Ovary (tissue), 9 donors: ENCODE data around the gene ABCA10. TPM values are rescaled to one million over a fixed set of nuclear protein-coding genes. Genes with fewer than 3 reads are reported as not detected.
"Not testable (repeated sequence)": the region's sequence is repeated elsewhere in the genome, so short reads cannot be mapped to it uniquely, and the experiment has no call there.

Source experiments
- DNase-seq, 5 donors: peaks; one replicate each; pipeline ENCODE4 v3.0.0-alpha.2; 2019 to 2020
- H3K27ac ChIP-seq, 2 donors: fragments of 200-600 bp; one replicate each; pipeline versions ENCODE4 v1.5.1 to v1.8.0; 2019 to 2022
- H3K27me3 ChIP-seq: fragments of 200-600 bp; one replicate; pipeline ENCODE4 v1.8.0; 2022
- H3K36me3 ChIP-seq: fragments of 200-600 bp; sonication (generic); one replicate; pipeline ENCODE4 v1.5.1; 2019
- H3K4me1 ChIP-seq: one replicate; pipeline ENCODE4 v1.8.1; 2013; ENCODE audit warnings: mild to moderate bottlenecking, moderate library complexity; ENCODE audit not compliant: insufficient read depth
- H3K4me3 ChIP-seq: fragments of 200-600 bp; sonication (generic); one replicate; pipeline ENCODE4 v1.5.1; 2017
- H3K9me3 ChIP-seq, 2 donors: fragments of 200-600 bp in 1 of 2; sonication (generic) in 1 of 2; one replicate each; pipeline versions ENCODE4 v1.5.1 to v1.8.1; 2013 to 2019; ENCODE audit warnings: mild to moderate bottlenecking in 1 of 2, moderate library complexity in 1 of 2
- EP300 ChIP-seq: sonication (generic); formaldehyde crosslinking; IDR thresholded peaks from one replicate; pipeline ENCODE4 v1.6.1; 2017; ENCODE audit warnings: antibody characterized with exemption
- POLR2A ChIP-seq: fragments of 450-650 bp; IDR thresholded peaks from one replicate; pipeline ENCODE4 v1.6.1; 2017; ENCODE audit warnings: antibody characterized with exemption, mild to moderate bottlenecking, moderate library complexity
- WGBS, 3 donors: extraction: QIAGEN DNeasy Blood & Tissue Kit in 1 of 3; methylation state at CpG; one replicate each; pipeline versions ENCODE4 v1.1.5 to v1.1.7; 2013 to 2017; 5-methylcytosine and 5-hydroxymethylcytosine counted together
- intact Hi-C, 4 donors: fragments of 100-400 bp; cut with DNase I; formaldehyde crosslinking; loops; one replicate each; pipeline versions ENCODE4 v1.11.0 to v1.15.1; 2022 to 2023
- polyA plus RNA-seq, 2 donors: library from polyadenylated mRNA; stranded (reverse); fragments of 200-250 nt in 1 of 2; fragments of 350-450 nt in 1 of 2; fragmentation: Illumina TruSeq in 1 of 2; extraction: RNeasy Lipid Tissue Mini Kit (QIAGEN cat#74804) in 1 of 2; gene quantifications; one replicate each; pipeline ENCODE4 v1.2.3, GENCODE V29; 2013 to 2014
- total RNA-seq, 7 donors: library from RNA; depleted of rRNA in 2 of 7; stranded (reverse); fragments of >200 nt in 2 of 7; fragmentation: NEBNext Ultra II Directional in 3 of 7; extraction: Animal tissue kit (Norgen Biotek cat#: 25700) in 3 of 7; gene quantifications; one replicate each; pipeline versions ENCODE4 v1.1.0 to v1.2.4, GENCODE V29; 2016 to 2023
- TF ChIP-seq, protein P1 (sequence below), 3 donors: fragments of 450-650 bp in 2 of 3; fragments of 200-600 bp in 1 of 3; IDR thresholded peaks; one replicate each; pipeline versions ENCODE4 v1.5.1 to v1.8.0; 2016 to 2022; ENCODE audit warnings: antibody characterized with exemption in 3 of 3, mild to moderate bottlenecking in 1 of 3
- donor health status: DM: no; HTN: no; CAD: no; lungs with moderate emphysema.
- donor health status: DM: no; HTN: no; CAD: no.
- donor health status: Bipolar disorder and iron deficiency.
- donor health status: DM: yes; HTN: yes; CAD: no.
- donor health status: DM: no; HTN: no; CAD: no.
- donor health status: DM: yes; HTN: yes; CAD: no.

The ABCA10 gene
- total and polyA plus RNA-seq, 9 donors, result 18.8 to 65.7 (median 32.0) TPM

DNA sequence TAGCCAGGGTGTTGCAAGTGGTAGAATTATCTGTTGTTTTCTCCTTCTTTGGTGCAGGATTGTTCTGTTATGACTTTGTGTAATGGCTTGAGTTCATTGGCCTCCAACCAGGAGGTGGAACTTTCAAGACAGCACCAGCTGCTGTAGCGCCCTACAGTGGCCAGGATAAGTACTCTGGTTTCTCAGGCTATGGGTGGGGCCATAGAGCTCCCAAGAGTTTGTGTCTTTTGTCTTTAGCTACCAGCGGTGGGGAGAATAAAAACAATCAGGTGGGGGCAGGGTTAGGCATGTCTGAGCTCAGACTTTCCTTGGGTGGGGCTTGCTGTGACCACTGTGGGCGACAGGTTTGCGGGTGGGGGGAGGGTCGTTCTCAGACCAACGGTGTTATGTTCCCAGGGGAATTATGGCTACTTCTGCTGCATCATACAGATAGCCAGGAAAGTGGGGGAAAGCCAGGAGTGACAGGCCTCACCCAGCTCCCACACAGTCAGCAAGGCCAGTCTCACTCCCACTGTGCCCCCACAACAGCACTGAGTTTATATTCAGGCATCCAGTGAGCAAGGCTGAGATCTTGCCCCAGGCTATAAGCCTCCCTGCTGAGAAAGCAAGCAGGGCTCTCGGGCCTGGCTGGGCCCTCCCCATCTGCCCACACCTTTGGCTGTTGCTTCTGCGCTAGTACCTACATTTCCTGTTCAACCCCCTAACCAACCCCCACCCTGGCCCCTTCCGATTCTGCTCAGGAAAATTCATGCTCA lies 15.4 kb downstream of the ABCA10 start:
- no peak overlapping the region for H3K4me3 ChIP-seq
- 91 to 94% (median 94%) methylated on average over 9 of the region's 9 CpGs for WGBS, 3 donors
- no peak overlapping the region for H3K27ac ChIP-seq
- no peaks in the 10 kb centered on the region for H3K36me3 ChIP-seq
- no peaks in the 10 kb centered on the region for H3K27me3 ChIP-seq
- DNase-seq, result no peak
- no peaks in the 10 kb centered on the region for H3K9me3 ChIP-seq
- H3K4me1 ChIP-seq, result no peaks in the 10 kb centered on the region
- TF ChIP-seq EP300, result no peak
- TF ChIP-seq, protein P1, sequence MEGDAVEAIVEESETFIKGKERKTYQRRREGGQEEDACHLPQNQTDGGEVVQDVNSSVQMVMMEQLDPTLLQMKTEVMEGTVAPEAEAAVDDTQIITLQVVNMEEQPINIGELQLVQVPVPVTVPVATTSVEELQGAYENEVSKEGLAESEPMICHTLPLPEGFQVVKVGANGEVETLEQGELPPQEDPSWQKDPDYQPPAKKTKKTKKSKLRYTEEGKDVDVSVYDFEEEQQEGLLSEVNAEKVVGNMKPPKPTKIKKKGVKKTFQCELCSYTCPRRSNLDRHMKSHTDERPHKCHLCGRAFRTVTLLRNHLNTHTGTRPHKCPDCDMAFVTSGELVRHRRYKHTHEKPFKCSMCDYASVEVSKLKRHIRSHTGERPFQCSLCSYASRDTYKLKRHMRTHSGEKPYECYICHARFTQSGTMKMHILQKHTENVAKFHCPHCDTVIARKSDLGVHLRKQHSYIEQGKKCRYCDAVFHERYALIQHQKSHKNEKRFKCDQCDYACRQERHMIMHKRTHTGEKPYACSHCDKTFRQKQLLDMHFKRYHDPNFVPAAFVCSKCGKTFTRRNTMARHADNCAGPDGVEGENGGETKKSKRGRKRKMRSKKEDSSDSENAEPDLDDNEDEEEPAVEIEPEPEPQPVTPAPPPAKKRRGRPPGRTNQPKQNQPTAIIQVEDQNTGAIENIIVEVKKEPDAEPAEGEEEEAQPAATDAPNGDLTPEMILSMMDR (IDR thresholded peaks at IDR 0.05), result no peak
- no peak for TF ChIP-seq POLR2A
- intact Hi-C loops, result loop anchor here in 1 of 4 donors (10.0 kb wide), 1 partner anchor 58 kb away; no protein-coding TSS in a partner anchor

DNA sequence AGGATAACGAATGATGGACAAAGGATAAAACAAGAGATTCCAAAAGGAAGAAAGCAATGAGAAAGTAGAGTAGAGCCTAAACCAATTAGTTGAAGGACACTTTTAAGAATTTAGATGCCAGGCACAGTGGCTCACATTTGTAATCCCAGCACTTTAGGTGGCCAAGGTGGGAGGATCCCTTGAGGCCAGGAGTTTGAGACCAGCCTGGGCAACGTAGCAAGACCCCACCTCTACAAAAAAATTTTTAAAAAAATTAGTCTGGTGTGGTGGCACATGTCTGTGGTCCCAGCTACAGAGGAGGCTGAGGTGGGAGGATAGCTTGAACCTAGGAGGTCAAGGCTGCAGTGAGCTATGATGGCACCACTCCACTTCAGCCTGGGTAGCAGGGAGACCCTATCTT lies 20.0 kb downstream of the ABCA10 start:
- Histone ChIP-seq H3K4me3 (no peak overlapping the region), H3K36me3 (no peaks in the 10 kb centered on the region), H3K9me3 (no peaks in the 10 kb centered on the region), H3K27ac (no peak overlapping the region), H3K27me3 (no peaks in the 10 kb centered on the region), H3K4me1 (no peaks in the 10 kb centered on the region)
- intact Hi-C loops, result no loop called here
- TF ChIP-seq, protein P1 (IDR thresholded peaks at IDR 0.05), result no peak
- no peak for TF ChIP-seq EP300
- TF ChIP-seq POLR2A, result no peak
- DNase-seq, result no peak
- WGBS, 3 donors, result 87 to 89% (median 88%) methylated on average over 2 of the region's 2 CpGs

DNA sequence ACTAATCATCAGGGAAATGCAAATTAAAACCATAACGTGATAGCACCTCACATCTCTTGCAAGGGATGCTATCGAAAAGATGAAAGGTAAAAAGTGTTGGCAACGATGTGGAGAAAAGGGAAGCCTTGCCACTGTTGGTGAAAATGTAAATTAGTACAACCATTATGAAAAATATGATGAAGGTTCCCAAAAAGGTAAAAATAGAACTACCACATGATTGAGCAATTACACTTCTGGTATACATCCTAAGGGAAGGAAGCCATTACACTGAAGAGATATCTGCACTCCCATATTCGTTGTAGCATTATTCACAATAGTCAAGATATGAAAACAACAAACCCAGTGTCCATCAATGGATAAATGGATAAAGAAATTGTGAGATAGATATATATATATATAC lies 21.5 kb downstream of the ABCA10 start:
- H3K9me3 ChIP-seq, result no peaks in the 10 kb centered on the region
- H3K4me1 ChIP-seq, result no peaks in the 10 kb centered on the region
- TF ChIP-seq EP300 (no peak), POLR2A (no peak)
- TF ChIP-seq, protein P1 (IDR thresholded peaks at IDR 0.05), result no peak
- no peaks in the 10 kb centered on the region for H3K36me3 ChIP-seq
- no peak overlapping the region for H3K4me3 ChIP-seq
- H3K27ac ChIP-seq, result no peak overlapping the region
- DNase-seq, result no peak
- intact Hi-C loops, result no loop called here
- WGBS, 3 donors, result 81 to 90% (median 89%) methylated on average over 4 of the region's 4 CpGs
- H3K27me3 ChIP-seq, result no peaks in the 10 kb centered on the region

DNA sequence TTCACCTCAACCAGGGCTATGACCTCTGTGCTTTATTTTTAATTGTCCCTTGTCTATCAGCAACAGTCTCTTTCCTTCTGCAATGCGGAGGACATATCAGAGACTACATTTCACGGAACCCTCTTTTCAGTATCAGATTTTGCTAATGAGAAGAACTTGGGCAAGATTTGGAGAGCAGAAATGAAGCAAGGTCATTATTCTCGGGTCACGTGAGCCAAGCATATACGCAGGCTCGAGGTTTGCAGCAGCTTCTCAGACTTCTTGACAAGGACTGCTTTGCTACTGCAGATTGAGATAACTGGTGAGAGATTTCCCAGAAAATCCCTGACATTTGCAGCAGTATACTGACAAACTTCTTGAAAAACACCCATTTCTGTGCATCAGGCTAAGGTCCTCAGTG lies 30.4 kb downstream of the ABCA10 start:
- Histone ChIP-seq H3K9me3 (no peaks in the 10 kb centered on the region), H3K36me3 (no peaks in the 10 kb centered on the region), H3K4me1 (no peaks in the 10 kb centered on the region), H3K27ac (no peak overlapping the region), H3K27me3 (no peaks in the 10 kb centered on the region), H3K4me3 (no peak overlapping the region)
- DNase-seq, result no peak
- WGBS, 3 donors, result 91 to 93% (median 93%) methylated on average over 6 of the region's 6 CpGs
- intact Hi-C loops, result no loop called here
- TF ChIP-seq, protein P1 (IDR thresholded peaks at IDR 0.05), result no peak
- TF ChIP-seq POLR2A (no peak), EP300 (no peak)

DNA sequence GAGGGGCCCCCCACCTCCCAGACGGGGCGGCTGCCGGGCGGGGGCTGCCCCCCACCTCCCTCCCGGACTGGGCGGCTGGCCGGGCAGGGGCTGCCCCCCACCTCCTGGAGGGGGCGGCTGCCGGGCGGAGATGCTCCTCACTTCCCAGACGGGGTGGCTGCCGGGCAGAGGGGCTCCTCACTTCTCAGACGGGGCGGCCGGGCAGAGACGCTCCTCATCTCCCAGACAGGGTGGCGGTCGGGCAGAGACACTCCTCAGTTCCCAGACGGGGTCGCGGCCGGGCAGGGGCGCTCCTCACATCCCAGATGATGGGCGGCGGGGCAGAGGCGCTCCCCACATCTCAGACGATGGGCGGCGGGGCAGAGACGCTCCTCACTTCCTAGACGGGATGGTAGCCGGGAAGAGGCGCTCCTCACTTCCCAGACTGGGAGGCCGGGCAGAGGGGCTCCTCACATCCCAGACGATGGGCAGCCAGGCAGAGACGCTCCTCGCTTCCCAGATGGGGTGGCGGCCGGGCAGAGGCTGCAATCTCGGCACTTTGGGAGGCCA lies 32.4 kb downstream of the ABCA10 start:
- H3K27ac ChIP-seq, H3K9me3 ChIP-seq, DNase-seq, intact Hi-C loops, H3K4me1 ChIP-seq, H3K36me3 ChIP-seq, H3K27me3 ChIP-seq, H3K4me3 ChIP-seq: not testable (repeated sequence)
- 95 to 97% (median 96%) methylated on average over 28 to 40 of the region's 40 CpGs for WGBS, 3 donors
